ENCODE measurements around the gene KIF11. TPM values are rescaled to one million over a fixed set of nuclear protein-coding genes. Genes with fewer than 3 reads are reported as not detected.

Gene KIF11
- total RNA-seq, 1 donor from 2014 or later: 70.8 TPM

GRCh38 chr10:92591550-92592022 is 1.3 kb upstream of the KIF11 start:
- no peaks in the 10 kb centered on the region for H3K9me3 Mint-ChIP-seq
- H3K27me3 Mint-ChIP-seq (ENCODE audit: low read depth): no peaks in the 10 kb centered on the region
- H3K27ac Mint-ChIP-seq (ENCODE audit: unreplicated experiment): peak overlapping the region; percentile 98
- TF ChIP-seq CTCF (conservative IDR thresholded peaks at IDR 0.05): no peak
- peaks cover 44% of the 10 kb centered on the region for H3K4me1 Mint-ChIP-seq
- DNase-seq (ENCODE audit: low read depth, low spot score): peak; percentile 70
- H3K4me3 Mint-ChIP-seq: peak overlapping the region; percentile 90
- no peaks in the 10 kb centered on the region for H3K36me3 Mint-ChIP-seq (ENCODE audit: low read depth)

- Mint-ChIP-seq H3K9me3 (no peaks in the 10 kb centered on the region), H3K27me3 (ENCODE audit: low read depth) (no peaks in the 10 kb centered on the region), H3K4me3 (peak overlapping the region; percentile 93), H3K4me1 (peaks cover 50% of the 10 kb centered on the region), H3K36me3 (ENCODE audit: low read depth) (peaks cover 4% of the 10 kb centered on the region), H3K27ac (ENCODE audit: unreplicated experiment) (peak overlapping the region; percentile 97)
- DNase-seq (ENCODE audit: low read depth, low spot score): no peak
- no peak for TF ChIP-seq CTCF (conservative IDR thresholded peaks at IDR 0.05)
Measured at GRCh38 chr10:92593619-92594588, 974 bp downstream of the KIF11 start.

- no peak for TF ChIP-seq CTCF (conservative IDR thresholded peaks at IDR 0.05)
- no peaks in the 10 kb centered on the region for H3K27me3 Mint-ChIP-seq (ENCODE audit: low read depth)
- H3K36me3 Mint-ChIP-seq (ENCODE audit: low read depth): peaks cover 4% of the 10 kb centered on the region
- peak overlapping the region; percentile 93 for H3K4me3 Mint-ChIP-seq
- no peak overlapping the region for H3K27ac Mint-ChIP-seq (ENCODE audit: unreplicated experiment)
- DNase-seq (ENCODE audit: low read depth, low spot score): no peak
- H3K4me1 Mint-ChIP-seq: peaks cover 46% of the 10 kb centered on the region
- H3K9me3 Mint-ChIP-seq: no peaks in the 10 kb centered on the region
Measured at GRCh38 chr10:92595505-92595904, 2.6 kb downstream of the KIF11 start.

GRCh38 chr10:92598321-92598720 is 5.4 kb downstream of the KIF11 start:
- Mint-ChIP-seq H3K27ac (ENCODE audit: unreplicated experiment) (no peak overlapping the region), H3K27me3 (ENCODE audit: low read depth) (no peaks in the 10 kb centered on the region), H3K9me3 (peaks cover 6% of the 10 kb centered on the region), H3K4me1 (peaks cover 36% of the 10 kb centered on the region), H3K36me3 (ENCODE audit: low read depth) (peaks cover 15% of the 10 kb centered on the region), H3K4me3 (no peak overlapping the region)
- no peak for TF ChIP-seq CTCF (conservative IDR thresholded peaks at IDR 0.05)
- DNase-seq (ENCODE audit: low read depth, low spot score): no peak

- peaks cover 11% of the 10 kb centered on the region for H3K4me1 Mint-ChIP-seq
- DNase-seq (ENCODE audit: low read depth, low spot score): no peak
- peaks cover 30% of the 10 kb centered on the region for H3K36me3 Mint-ChIP-seq (ENCODE audit: low read depth)
- H3K27me3 Mint-ChIP-seq (ENCODE audit: low read depth): no peaks in the 10 kb centered on the region
- H3K27ac Mint-ChIP-seq (ENCODE audit: unreplicated experiment): no peak overlapping the region
- H3K9me3 Mint-ChIP-seq: peaks cover 6% of the 10 kb centered on the region
- TF ChIP-seq CTCF (conservative IDR thresholded peaks at IDR 0.05): no peak
- no peak overlapping the region for H3K4me3 Mint-ChIP-seq
Measured at GRCh38 chr10:92604841-92605240, 11.9 kb downstream of the KIF11 start.
